GM18519 (cell line): ENCODE results near the gene CPA5.
"Not testable (repeated sequence)": the region's sequence is repeated elsewhere in the genome, so short reads cannot be mapped to it uniquely, and the experiment has no call there.

Experiments used
- ATAC-seq: cut with Tn5 transposase; IDR thresholded peaks from one replicate; pipeline ENCODE4 v1.9.1; 2021; ENCODE audit warnings: mild to moderate bottlenecking, moderate library complexity; ENCODE audit not compliant: unreplicated experiment, low FRiP score

CPA5 gene

DNA sequence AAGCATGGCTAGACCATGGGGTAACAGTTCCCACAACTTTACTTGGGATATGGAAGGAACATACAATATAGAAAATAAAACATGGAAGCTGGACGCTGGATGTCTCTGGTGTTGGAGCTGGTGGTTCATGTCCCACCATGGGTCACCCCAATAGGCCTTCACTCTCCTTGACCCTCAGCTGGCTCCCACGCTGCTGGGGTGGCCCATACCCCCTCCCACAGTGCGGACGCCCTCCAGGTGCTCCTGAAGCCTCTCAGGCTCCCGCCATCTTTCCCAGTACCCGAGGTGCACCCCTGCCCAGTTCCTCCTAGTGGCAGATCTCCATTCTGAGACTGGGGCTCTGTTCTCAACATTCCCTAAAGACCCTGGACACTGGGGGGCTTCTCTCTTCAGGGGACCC lies 29.9 kb downstream of the CPA5 start:
- no peak for ATAC-seq

DNA sequence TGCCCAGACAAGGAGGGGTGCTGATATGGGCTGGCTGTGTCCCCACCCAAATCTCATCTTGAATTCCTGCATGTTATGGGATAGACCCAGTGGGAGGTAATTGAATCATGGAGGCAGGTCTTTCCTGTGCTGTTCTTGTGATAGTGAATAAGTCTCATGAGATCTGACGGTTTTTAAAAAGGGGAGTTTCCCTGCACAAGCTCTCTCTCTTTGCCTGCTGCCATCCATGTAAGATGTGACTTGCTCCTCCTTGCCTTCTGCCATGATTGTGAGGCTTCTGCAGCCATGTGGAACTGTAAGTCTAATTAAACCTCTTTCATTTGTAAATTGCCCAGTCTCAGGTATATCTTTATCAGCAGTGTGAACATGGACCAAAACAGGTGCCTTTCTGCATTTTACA lies 31.8 kb downstream of the CPA5 start:
- not testable (repeated sequence) for ATAC-seq

DNA sequence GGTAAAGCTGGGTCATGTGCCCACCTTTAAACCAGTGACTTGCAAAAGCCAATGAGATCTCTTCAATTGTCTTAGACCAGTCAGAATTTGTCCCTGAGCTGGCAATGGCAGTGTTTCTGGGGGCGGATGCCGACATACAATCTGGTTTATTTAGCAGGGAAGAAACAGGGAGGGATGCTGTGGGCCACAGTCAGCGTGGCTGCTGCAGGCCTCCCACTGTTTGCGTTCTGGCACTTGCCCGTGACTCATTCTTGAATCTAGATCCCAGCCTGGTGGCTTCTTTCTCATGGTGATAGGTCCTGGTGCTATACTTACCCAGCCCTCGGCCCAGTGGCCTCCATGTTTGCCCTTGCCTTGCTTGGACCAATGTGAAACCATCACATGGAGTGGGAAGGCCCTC lies 32.6 kb downstream of the CPA5 start:
- ATAC-seq, result no peak

DNA sequence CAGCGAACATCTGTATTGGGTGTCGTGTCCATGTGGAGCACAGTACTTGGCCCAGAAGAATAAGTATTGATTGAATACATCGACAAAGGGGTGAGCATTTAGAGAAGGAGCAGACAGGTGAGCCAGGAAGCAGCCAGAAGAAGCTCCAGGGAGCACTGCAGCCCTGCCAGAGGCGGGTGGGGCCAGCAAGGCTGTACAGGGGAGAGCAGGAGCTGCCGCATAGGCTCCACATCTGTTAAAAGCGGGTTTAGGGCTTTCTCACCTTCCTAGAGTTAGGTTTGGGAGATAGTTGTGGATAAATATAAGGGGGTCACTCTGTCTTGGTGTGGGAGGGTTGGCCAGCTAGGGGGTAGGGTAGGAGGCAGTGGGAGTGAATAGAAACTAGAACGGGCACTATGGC lies 34.4 kb downstream of the CPA5 start:
- no peak for ATAC-seq

DNA sequence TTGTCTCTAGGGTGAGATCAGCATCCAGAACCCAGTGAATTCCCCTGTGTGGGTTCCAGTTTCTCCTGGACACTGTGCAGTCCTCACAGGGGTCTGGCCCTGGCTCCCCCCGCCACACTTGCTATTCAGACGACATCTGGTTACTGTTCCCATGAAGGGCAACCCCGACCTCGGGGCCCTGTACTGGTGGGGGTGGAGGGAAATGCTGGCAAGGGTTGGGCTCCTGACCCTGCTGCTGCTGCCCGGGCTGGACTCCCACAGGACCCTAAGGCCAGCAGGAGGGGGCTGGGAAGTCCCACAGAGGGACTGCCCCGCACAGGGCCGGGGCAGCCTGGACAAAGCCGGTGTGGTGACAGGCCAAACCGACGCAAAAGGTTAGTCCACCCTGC lies 34.9 kb downstream of the CPA5 start:
- no peak for ATAC-seq

DNA sequence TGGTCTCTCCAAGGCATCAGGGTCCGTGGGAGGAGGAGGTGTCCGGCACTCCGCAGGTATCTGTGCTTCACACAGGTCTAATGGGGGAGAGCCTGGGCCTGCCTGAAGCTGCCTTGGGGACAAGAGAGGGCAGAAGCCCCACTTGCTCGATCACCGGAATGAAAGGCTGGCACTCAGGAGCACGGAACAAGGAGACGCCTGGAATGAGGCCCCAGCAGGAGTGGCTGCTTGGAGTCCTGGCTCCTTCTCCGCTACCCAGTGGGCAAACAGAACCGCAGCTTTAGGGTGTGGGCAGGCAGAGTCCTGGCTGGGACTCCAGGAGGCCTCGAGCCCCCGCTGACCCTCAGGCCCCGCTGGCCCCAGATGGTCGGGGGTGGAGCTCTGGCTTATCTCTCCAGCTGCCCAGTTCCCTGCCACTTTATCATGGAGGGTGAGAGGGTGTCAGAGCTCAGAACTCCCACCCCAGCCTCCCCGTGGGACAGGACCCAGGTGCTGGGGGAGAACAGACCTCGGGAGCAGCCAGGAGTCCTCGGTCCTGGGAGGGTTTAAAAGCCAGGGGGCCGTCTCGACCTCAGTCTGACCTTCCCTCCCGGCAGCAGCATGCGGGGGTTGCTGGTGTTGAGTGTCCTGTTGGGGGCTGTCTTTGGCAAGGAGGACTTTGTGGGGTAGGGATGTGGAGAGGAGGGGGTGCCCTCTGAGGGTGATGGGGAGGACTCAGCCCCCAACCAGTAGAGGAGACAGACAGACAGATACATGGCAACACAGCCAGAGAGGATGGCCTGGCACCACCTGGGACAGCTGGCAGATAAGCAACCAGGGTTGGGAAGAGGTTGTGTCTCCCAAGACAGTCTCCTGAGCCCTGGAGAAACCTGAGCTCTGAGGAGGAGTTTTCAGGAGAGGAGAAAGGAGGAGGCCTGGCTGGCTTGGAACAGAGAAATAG lies 35.6 kb downstream of the CPA5 start, which contains the start of gene CPA1:
Gene CPA1 (plus strand): TSS at position 574 of the 940 bp plus-strand sequence. CDS start 27 bp downstream, at position 601.
- ATAC-seq, result no peak

DNA sequence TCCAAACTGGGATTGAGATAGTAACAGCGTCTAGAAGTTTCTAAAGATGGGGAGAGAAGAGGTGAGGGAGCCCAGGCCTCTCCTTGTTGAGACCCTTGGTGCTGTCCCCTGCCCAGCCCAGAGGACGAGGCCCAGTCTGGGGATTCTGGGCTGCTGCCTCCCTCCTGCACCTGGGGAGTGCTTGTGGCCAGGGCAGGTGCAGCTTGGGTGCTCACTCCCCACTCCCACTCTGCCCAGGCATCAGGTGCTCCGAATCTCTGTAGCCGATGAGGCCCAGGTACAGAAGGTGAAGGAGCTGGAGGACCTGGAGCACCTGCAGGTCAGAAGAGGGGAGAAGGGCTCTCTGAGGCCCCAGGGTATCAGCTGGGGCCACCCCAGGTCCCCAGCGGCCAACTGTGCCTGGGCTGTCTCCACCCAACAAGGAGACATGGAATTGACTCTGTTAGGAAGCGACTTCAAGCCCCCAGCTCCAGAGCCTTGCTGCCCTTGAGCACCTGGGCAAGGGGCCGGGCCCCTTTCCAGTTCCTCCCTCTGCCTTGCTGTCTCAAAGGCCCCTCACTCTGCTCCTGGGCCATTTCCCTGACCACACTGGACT lies 36.3 kb downstream of the CPA5 start:
- no peak for ATAC-seq

DNA sequence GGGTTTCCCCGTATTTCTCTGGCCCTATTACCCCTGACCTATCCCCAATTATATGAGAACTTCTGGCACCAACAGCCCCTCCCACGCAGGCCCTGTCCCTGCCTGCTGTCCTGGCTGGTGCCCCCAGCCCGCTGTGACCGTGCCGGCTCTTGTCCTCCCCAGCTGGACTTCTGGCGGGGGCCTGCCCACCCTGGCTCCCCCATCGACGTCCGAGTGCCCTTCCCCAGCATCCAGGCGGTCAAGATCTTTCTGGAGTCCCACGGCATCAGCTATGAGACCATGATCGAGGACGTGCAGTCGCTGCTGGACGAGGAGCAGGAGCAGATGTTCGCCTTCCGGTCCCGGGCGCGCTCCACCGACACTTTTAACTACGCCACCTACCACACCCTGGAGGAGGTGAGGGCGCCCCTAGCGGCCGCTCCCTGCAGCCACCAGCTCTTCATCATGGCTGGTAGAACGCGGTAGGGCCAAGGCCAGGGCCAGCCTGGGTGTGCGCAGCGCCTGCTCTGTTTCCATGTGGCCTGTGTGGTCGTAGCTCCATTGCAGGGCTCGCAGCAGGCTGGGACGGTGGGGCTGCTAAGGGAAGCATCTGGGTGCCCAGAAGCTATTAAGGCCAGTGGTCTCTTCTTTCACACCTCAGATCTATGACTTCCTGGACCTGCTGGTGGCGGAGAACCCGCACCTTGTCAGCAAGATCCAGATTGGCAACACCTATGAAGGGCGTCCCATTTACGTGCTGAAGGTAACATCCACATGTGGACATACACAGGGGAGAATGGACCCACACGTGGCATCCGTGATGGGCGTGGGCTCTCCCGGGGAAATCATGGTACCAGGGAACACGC lies 37.1 kb downstream of the CPA5 start:
- no peak for ATAC-seq

DNA sequence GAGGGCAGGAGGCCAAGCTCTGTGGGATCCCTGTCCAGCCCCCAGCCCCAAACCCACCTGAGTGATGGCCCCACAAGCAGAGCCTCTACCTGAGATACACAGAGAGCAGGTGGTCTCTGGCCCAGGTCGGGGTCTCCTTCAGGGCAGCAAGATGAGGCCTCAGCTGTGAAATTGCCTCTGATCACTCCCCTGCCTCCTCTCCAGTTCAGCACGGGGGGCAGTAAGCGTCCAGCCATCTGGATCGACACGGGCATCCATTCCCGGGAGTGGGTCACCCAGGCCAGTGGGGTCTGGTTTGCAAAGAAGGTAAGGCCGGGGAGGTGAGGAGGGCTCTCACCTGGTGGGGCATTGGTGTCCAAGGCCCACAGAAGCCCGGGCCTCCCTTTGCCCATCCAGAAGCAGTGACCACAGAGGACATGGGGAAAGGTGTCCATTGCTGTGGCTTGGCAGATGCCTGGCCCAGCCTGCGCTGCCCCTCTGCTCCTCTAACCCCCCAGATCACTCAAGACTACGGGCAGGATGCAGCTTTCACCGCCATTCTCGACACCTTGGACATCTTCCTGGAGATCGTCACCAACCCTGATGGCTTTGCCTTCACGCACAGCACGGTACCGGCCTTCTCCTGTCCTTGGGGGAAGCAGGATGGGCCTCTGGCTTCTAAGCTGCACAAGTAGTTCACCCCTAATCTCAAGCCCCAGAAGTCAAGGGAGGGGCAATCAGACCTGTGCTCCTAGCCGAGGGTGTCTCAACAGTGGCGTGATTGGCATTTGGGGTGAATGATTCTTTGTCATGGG lies 38.8 kb downstream of the CPA5 start:
- no peak for ATAC-seq

DNA sequence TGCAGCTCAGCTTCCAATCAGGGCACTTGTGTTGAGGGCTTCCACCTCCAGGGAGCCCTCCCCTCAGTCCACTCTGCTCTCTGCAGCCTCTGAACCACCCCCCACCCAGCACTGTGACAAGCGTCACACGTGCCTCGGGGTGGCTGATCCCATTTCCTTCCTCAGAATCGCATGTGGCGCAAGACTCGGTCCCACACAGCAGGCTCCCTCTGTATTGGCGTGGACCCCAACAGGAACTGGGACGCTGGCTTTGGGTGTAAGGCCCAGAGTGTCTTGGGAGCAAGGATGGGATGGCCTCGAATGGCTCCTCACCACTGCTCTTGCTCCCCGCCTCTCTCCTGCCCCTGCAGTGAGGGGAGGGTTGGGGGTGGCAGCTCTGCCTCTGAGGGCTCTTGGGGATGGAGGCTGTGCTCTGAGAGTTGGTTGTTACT lies 39.8 kb downstream of the CPA5 start:
- ATAC-seq, result no peak

DNA sequence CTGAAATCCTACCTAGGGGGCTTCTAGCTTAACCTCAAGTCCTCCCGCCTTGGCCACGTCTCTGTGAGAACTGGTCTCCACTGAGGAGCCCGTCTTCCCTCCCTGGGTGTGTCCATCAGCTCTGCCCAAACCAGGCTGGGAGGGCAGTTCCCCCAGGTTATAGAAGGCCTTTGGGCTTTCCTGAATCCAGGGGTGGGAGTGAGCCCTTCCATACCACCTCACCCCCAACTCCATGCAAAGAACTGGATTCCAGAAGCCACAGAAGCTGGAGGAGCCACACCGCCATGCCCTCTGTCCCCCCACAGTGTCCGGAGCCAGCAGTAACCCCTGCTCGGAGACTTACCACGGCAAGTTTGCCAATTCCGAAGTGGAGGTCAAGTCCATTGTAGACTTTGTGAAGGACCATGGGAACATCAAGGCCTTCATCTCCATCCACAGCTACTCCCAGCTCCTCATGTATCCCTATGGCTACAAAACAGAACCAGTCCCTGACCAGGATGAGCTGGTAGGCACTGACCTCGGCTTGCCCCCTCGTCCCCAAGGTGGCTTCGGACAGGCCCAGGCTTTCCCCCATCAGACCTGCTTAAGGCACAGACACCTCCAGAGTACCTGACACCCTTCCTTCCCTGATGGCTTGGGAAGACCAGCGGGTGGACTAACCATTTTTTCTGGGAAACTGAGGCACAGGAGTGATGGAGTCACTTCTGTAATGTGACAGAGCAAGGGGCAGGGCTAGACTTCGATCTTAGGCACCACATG lies 40.4 kb downstream of the CPA5 start:
- no peak for ATAC-seq

DNA sequence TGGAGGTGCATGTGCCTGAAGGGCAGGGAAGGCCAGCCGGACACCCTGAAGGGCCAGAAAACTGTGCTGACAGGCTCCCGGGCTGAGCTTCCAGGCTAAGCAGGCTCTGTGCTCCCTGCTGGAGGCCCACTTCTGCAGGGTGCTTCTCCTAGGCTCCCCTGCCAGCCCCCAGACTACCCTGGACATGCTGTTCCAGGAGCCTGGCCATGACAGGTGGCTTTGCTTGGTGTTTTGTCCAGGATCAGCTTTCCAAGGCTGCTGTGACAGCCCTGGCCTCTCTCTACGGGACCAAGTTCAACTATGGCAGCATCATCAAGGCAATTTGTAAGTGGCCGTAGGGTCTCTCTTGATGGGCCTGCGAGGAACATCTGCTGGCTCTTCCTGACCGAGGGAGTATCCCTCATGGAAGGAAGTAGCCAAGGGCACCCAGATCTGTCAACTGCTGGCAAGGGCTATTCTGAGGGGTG lies 41.0 kb downstream of the CPA5 start:
- no peak for ATAC-seq

DNA sequence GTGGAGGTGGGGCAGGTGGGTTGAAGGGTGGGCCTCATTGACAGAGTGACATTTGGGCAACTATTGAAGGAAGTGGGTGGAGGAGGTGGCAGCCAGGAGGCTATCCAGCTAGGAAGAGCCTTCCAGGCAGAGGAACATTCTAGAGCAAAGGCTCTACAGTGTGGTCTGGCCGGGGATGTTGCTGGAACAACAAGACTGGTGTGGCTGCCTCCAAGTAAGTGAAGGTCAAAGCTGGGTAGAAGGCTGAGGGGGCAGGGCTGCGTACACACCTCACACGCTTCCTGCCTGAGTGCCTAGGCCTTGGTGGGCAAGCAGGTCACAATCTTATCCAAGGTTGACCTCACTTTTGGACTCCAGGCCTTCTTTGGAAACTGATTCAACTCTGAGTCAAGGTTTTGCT lies 42.3 kb downstream of the CPA5 start:
- ATAC-seq, result no peak

DNA sequence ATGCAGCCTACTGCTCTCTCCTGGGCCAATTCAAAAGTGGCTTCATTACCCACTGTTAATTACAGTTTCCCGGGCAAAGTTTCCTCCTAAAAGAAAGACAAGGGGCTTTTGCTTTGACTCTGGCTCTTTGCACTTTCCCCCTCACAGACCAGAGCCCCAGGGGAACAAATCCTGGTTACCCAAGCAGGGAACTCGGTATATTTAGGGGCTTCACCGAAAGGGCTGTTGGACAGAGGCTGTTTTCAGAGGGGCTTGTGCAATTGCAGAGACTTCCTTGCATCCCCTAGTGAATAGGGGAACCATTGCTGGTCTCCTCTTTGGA lies 42.7 kb downstream of the CPA5 start:
- no peak for ATAC-seq

DNA sequence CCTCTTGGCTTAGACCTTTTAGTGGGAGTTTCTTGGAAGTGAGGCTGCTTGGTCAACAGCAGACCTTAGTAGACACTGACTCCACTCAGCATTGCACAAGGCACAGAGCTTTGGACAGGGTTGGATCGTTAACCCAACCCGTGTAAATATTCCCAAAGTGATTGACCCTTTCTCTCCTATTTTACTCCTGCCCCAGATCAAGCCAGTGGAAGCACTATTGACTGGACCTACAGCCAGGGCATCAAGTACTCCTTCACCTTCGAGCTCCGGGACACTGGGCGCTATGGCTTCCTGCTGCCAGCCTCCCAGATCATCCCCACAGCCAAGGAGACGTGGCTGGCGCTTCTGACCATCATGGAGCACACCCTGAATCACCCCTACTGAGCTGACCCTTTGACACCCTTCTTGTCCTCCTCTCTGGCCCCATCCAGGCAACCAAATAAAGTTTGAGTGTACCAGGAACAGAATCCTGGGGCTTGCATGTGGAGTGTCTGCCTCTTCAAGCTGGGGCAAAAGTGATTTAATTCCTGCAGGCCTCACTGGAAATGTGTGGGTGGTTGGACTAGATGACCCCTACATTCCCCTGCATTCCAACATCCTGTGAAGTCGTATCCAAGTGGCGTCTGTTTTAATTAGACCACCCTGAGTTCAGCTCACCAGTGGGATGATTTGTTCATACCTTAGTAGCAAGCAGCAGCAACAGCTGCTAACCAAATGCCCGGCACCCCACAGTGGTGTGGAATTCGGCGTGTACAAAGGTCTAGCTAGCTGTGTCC lies 43.2 kb downstream of the CPA5 start:
- no peak for ATAC-seq

DNA sequence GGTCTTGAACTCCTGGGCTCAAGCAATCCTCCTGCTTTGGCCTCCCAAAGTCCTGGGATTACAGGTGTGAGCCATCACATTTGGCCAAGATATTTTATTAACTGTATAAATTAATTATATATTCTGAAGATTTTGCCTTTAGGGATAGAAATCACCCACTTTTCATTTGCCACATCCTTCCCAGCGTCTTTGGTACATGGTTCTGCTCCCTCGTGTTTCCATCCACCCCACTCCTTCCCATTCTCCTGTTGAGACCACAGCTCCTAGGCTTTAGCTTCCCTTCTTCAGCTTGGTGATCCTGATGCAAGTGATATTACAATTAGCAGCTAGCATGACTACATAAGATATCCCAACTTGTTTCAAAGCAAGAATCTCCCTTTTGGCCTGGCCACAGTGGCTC lies 44.1 kb downstream of the CPA5 start:
- ATAC-seq, result no peak

DNA sequence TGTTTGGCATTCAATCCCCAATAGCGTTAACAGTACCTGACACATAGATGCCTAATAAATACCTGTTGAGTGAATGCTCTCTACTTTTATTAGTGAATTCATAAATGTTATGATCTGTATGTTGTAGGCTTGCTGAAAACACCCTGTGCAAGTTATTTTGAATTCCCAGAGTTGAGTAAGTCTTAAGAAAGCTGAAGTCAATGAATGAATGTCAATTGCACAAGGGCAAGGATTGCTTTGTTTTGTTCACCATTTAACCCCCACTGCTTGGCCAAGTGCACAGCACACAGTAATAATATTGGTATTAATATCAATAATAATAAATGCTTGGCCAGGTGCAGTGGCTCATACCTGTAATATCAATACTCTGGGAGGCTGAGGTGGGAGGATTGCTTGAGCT lies 45.9 kb downstream of the CPA5 start:
- ATAC-seq, result no peak

DNA sequence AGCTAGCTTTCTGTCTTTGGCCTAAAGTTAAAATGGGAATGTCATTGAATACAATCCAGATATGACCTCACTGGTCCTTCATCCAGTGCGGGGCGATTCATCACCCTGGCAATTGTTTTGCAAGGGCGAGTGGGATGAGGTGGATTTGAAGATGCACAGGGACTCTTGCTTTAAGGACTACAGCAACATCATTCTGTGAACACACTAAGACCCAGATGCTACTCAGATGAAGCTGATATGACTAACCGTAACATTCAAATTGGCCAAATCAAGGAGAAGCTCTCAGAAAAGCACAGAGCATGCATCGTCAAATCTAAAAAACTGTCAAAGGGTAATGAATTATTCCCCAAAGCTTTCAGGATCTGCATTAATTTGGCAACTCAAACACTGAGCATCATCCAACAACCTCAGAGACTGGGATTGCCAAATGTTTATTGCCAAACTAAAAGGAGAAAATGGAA lies 48.5 kb downstream of the CPA5 start:
- ATAC-seq, result no peak
